ENCODE data around the gene SIDT2.

SIDT2 gene

GRCh38 chr11:117169736-117170135, 8.8 kb upstream of the SIDT2 start:
- DNase-seq: no peak

GRCh38 chr11:117170210-117170609, 8.3 kb upstream of the SIDT2 start:
- no peaks in the 10 kb centered on the region for H3K9me2 ChIP-seq (replicated peaks; ENCODE audit: insufficient read depth, low read length)
- no peaks in the 10 kb centered on the region for H3K4me1 ChIP-seq (ENCODE audit: low read length)
- no peaks in the 10 kb centered on the region for H4K20me1 ChIP-seq (ENCODE audit: insufficient read depth, low read length)
- TF ChIP-seq CTCF (IDR thresholded peaks at IDR 0.05; ENCODE audit: low read length) (no peak), EZH2 (optimal IDR thresholded peaks at IDR 0.05; ENCODE audit: low read depth, low read length) (no peak), EZH2phosphoT487 (IDR thresholded peaks at IDR 0.05; ENCODE audit: low read length) (no peak)
- no peak overlapping the region for H3K4me3 ChIP-seq (ENCODE audit: low read length)
- H3K27ac ChIP-seq (ENCODE audit: low read length): no peak overlapping the region
- no peaks in the 10 kb centered on the region for H3K27me3 ChIP-seq (replicated peaks; ENCODE audit: insufficient read depth, low read length)
- H3K9ac ChIP-seq (ENCODE audit: low read length): no peak overlapping the region
- no peak overlapping the region for H3K4me2 ChIP-seq (ENCODE audit: low read depth, low read length)
- H3K79me2 ChIP-seq (ENCODE audit: low read length): no peaks in the 10 kb centered on the region; the same call in 1 of the 2 replicates
- H3K9me3 ChIP-seq (replicated peaks; ENCODE audit: insufficient read depth, low read length): no peaks in the 10 kb centered on the region
- H2AFZ ChIP-seq (ENCODE audit: low read length): no peak overlapping the region
- H3K36me3 ChIP-seq (replicated peaks; ENCODE audit: insufficient read depth, low read length): peaks cover 9% of the 10 kb centered on the region; the same call in 1 of the 2 replicates
- no peak for DNase-seq
- peaks cover 7% of the 10 kb centered on the region; the same call in 1 of the 2 replicates for H3F3A ChIP-seq (ENCODE audit: insufficient read depth, low read length)

More at GRCh38 chr11:117169736-117170135, 8.8 kb upstream of the SIDT2 start:
- Histone ChIP-seq H2AFZ (ENCODE audit: low read length) (no peak overlapping the region), H3K4me1 (ENCODE audit: low read length) (no peaks in the 10 kb centered on the region), H3F3A (ENCODE audit: insufficient read depth, low read length) (peaks cover 7% of the 10 kb centered on the region; the same call in 1 of the 2 replicates), H3K9me3 (replicated peaks; ENCODE audit: insufficient read depth, low read length) (no peaks in the 10 kb centered on the region), H3K4me2 (ENCODE audit: low read depth, low read length) (no peak overlapping the region), H3K27me3 (replicated peaks; ENCODE audit: insufficient read depth, low read length) (no peaks in the 10 kb centered on the region), H4K20me1 (ENCODE audit: insufficient read depth, low read length) (no peaks in the 10 kb centered on the region), H3K36me3 (replicated peaks; ENCODE audit: insufficient read depth, low read length) (peaks cover 9% of the 10 kb centered on the region; the same call in 1 of the 2 replicates), H3K79me2 (ENCODE audit: low read length) (no peaks in the 10 kb centered on the region; the same call in 1 of the 2 replicates), H3K9ac (ENCODE audit: low read length) (no peak overlapping the region), H3K4me3 (ENCODE audit: low read length) (no peak overlapping the region), H3K9me2 (replicated peaks; ENCODE audit: insufficient read depth, low read length) (no peaks in the 10 kb centered on the region), H3K27ac (ENCODE audit: low read length) (no peak overlapping the region)
- TF ChIP-seq CTCF (IDR thresholded peaks at IDR 0.05; ENCODE audit: low read length) (no peak), EZH2phosphoT487 (IDR thresholded peaks at IDR 0.05; ENCODE audit: low read length) (no peak), EZH2 (optimal IDR thresholded peaks at IDR 0.05; ENCODE audit: low read depth, low read length) (no peak)

- DNase-seq: no peak
- no peak overlapping the region for H3K4me2 ChIP-seq (ENCODE audit: low read depth, low read length)
- H4K20me1 ChIP-seq (ENCODE audit: insufficient read depth, low read length): no peaks in the 10 kb centered on the region
- no peaks in the 10 kb centered on the region for H3K4me1 ChIP-seq (ENCODE audit: low read length)
- no peaks in the 10 kb centered on the region for H3K27me3 ChIP-seq (replicated peaks; ENCODE audit: insufficient read depth, low read length)
- H3K4me3 ChIP-seq (ENCODE audit: low read length): no peak overlapping the region
- H3K79me2 ChIP-seq (ENCODE audit: low read length): no peaks in the 10 kb centered on the region; the same call in 1 of the 2 replicates
- H3F3A ChIP-seq (ENCODE audit: insufficient read depth, low read length): peaks cover 7% of the 10 kb centered on the region; the same call in 1 of the 2 replicates
- H3K36me3 ChIP-seq (replicated peaks; ENCODE audit: insufficient read depth, low read length): peaks cover 9% of the 10 kb centered on the region; the same call in 1 of the 2 replicates
- no peak for TF ChIP-seq CTCF (IDR thresholded peaks at IDR 0.05; ENCODE audit: low read length)
- TF ChIP-seq EZH2phosphoT487 (IDR thresholded peaks at IDR 0.05; ENCODE audit: low read length): no peak
- no peak for TF ChIP-seq EZH2 (optimal IDR thresholded peaks at IDR 0.05; ENCODE audit: low read depth, low read length)
- no peaks in the 10 kb centered on the region for H3K9me3 ChIP-seq (replicated peaks; ENCODE audit: insufficient read depth, low read length)
- no peaks in the 10 kb centered on the region for H3K9me2 ChIP-seq (replicated peaks; ENCODE audit: insufficient read depth, low read length)
- no peak overlapping the region for H3K9ac ChIP-seq (ENCODE audit: low read length)
- H2AFZ ChIP-seq (ENCODE audit: low read length): no peak overlapping the region
- H3K27ac ChIP-seq (ENCODE audit: low read length): no peak overlapping the region
Measured at GRCh38 chr11:117171007-117171403, 7.5 kb upstream of the SIDT2 start.

Measured in MM.1S (cell line).